ENCODE results near the gene PXMP2. TPM values are rescaled to one million over a fixed set of nuclear protein-coding genes. Genes with fewer than 3 reads are reported as not detected.

PXMP2 gene
- polyA plus RNA-seq, 1 donor (not counting 4 experiments of a cell fraction or from before 2014, with no cell fraction given), result 18.0 TPM

DNA sequence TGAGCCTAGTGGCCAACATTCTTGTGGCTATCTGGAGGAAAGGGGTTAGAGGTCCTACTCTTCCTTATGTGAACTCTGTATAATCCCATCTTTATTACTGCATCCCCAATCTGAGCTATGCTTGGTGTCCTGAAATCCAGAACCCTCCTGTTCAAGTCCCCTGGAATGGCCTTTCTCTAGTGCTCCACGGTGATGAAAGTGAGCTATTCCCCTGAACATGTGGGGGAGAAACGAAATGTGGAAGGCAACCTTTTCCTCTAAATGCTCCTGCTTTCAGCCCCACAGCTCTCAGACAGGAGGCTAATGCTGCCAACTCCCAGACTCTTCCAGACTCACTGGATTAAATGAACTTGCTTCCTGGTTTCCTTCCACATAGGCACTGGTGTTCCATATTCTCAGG, 20.8 kb downstream of the PXMP2 start:
- DNase-seq (ENCODE audit: low read depth, low spot score) (no peak), FAIRE-seq (no peak)
- Histone ChIP-seq H3K27me3 (ENCODE audit: control insufficient read depth, extremely low read depth, insufficient read depth, low read length) (no peaks in the 10 kb centered on the region), H4K20me1 (ENCODE audit: control insufficient read depth, extremely low read depth, insufficient read depth, low read length) (peaks cover 3% of the 10 kb centered on the region), H3K4me1 (ENCODE audit: control insufficient read depth, extremely low read depth, insufficient read depth, low read length) (peaks cover 15% of the 10 kb centered on the region), H3K27ac (ENCODE audit: control insufficient read depth, insufficient read depth, low read length) (no peak overlapping the region), H3K9me1 (ENCODE audit: control insufficient read depth, extremely low read depth, insufficient read depth, low read length) (no peaks in the 10 kb centered on the region), H3K9ac (ENCODE audit: control insufficient read depth, extremely low read depth, insufficient read depth, low read length) (no peak overlapping the region), H3K4me3 (ENCODE audit: control insufficient read depth in 2 of 3, extremely low read depth in 1 of 3, insufficient read depth in 2 of 3, low read depth in 1 of 3, low read length in 3 of 3) (no peak overlapping the region), H3K79me2 (ENCODE audit: control insufficient read depth, insufficient read depth, low read length) (peaks cover 29% of the 10 kb centered on the region), H2AFZ (ENCODE audit: control insufficient read depth, low read length) (no peak overlapping the region), H3K9me3 (ENCODE audit: control insufficient read depth, low read depth, low read length) (no peaks in the 10 kb centered on the region), H3K4me2 (ENCODE audit: control insufficient read depth, extremely low read depth, insufficient read depth, low read depth, low read length) (no peak overlapping the region), H3K36me3 (ENCODE audit: control insufficient read depth in 2 of 2, extremely low read depth in 1 of 2, insufficient read depth in 2 of 2, low read length in 2 of 2) (peaks cover 0 to 8% of the 10 kb centered on the region in 2 experiments)
- dilution Hi-C loops (cut with MboI; ENCODE audit: extremely low pct_ligation_motif_present, low sequenced_read_pairs), result no loop called here
- TF ChIP-seq EZH2 (IDR thresholded peaks at IDR 0.05; ENCODE audit: low read length) (no peak), CTCF (optimal IDR thresholded peaks at IDR 0.05 in 1 of 3, IDR thresholded peaks at IDR 0.05 in 1 of 3, conservative IDR thresholded peaks at IDR 0.05 in 1 of 3; ENCODE audit: extremely low read depth in 1 of 3, insufficient read depth in 2 of 3, low read length in 3 of 3) (no peak)

DNA sequence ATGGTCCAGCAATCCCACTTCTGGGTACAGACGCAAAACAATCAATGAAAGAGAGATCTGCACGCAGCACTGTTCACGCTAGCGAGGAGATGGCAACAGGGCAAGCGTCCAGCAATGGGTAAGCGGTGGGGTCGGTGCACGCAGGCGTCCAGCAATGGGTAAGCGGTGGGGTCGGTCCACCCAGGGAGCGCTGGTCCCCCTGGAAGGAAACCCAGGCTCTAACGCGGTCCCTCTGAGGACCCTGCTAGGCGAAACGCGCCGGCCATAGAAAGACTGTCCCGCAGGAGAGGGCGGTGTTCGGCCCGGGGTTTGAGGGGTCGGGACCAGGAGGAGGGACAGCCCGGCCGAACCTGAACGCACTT, 22.6 kb downstream of the PXMP2 start:
- Histone ChIP-seq H3K27me3 (ENCODE audit: control insufficient read depth, extremely low read depth, insufficient read depth, low read length) (no peaks in the 10 kb centered on the region), H3K27ac (ENCODE audit: control insufficient read depth, insufficient read depth, low read length) (peak overlapping the region; percentile 76), H3K4me1 (ENCODE audit: control insufficient read depth, extremely low read depth, insufficient read depth, low read length) (peaks cover 15% of the 10 kb centered on the region), H2AFZ (ENCODE audit: control insufficient read depth, low read length) (peak overlapping the region; percentile 86), H3K79me2 (ENCODE audit: control insufficient read depth, insufficient read depth, low read length) (peaks cover 47% of the 10 kb centered on the region), H3K36me3 (ENCODE audit: control insufficient read depth in 2 of 2, extremely low read depth in 1 of 2, insufficient read depth in 2 of 2, low read length in 2 of 2) (peaks cover 0 to 9% of the 10 kb centered on the region in 2 experiments), H4K20me1 (ENCODE audit: control insufficient read depth, extremely low read depth, insufficient read depth, low read length) (peaks cover 6% of the 10 kb centered on the region), H3K9me3 (ENCODE audit: control insufficient read depth, low read depth, low read length) (no peaks in the 10 kb centered on the region), H3K9me1 (ENCODE audit: control insufficient read depth, extremely low read depth, insufficient read depth, low read length) (no peaks in the 10 kb centered on the region), H3K4me2 (ENCODE audit: control insufficient read depth, extremely low read depth, insufficient read depth, low read depth, low read length) (peak overlapping the region; percentile 92), H3K9ac (ENCODE audit: control insufficient read depth, extremely low read depth, insufficient read depth, low read length) (peak overlapping the region; percentile 87), H3K4me3 (ENCODE audit: control insufficient read depth in 2 of 3, extremely low read depth in 1 of 3, insufficient read depth in 2 of 3, low read depth in 1 of 3, low read length in 3 of 3) (peak overlapping the region; percentile 82 to 96 (median 89))
- dilution Hi-C loops (cut with MboI; ENCODE audit: extremely low pct_ligation_motif_present, low sequenced_read_pairs), result no loop called here
- DNase-seq (ENCODE audit: low read depth, low spot score) (no peak), FAIRE-seq (no peak)
- no peak for TF ChIP-seq CTCF (optimal IDR thresholded peaks at IDR 0.05 in 1 of 3, IDR thresholded peaks at IDR 0.05 in 1 of 3, conservative IDR thresholded peaks at IDR 0.05 in 1 of 3; ENCODE audit: extremely low read depth in 1 of 3, insufficient read depth in 2 of 3, low read length in 3 of 3)
- TF ChIP-seq EZH2 (IDR thresholded peaks at IDR 0.05; ENCODE audit: low read length), result no peak
